Measurements from ENCODE around the gene PPP3CA.

PPP3CA gene

DNA sequence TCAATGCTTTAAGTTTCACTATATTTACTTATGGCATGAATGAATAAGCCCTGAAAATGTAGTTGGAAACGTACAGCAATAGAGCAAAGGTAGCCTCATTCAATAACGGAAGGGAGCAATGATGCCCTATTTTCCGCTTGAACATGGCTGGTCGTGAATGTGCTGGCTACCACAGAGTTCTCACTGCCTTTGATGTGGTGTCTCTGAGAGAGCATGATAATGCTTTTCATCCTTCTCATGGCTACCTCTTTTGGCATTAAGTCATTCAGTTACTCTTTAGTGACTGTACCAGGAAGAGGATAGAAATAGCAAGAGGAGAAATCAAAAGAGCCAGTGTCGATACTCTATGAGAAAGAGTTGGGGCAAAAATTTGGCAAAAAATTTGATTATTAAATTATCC, 308.0 kb downstream of the PPP3CA start:
- no peak overlapping the region for H3K4me3 ChIP-seq (ENCODE audit: low read depth, low read length)
- no peaks in the 10 kb centered on the region for H3K4me1 ChIP-seq
- no peaks in the 10 kb centered on the region for H3K27me3 ChIP-seq (ENCODE audit: control insufficient read depth, insufficient read depth, low read length)
- no peak overlapping the region for H3K9ac ChIP-seq
- H3K27ac ChIP-seq = no peak overlapping the region
- H3K9me3 ChIP-seq (ENCODE audit: control insufficient read depth, low read length) = no peaks in the 10 kb centered on the region
- no peak overlapping the region for H3K4me2 ChIP-seq (ENCODE audit: low read length)
- no peaks in the 10 kb centered on the region for H3K79me2 ChIP-seq
- H2AFZ ChIP-seq = no peak overlapping the region
- no peaks in the 10 kb centered on the region for H3K36me3 ChIP-seq (ENCODE audit: control insufficient read depth, insufficient read depth, low read length)
- TF ChIP-seq, protein P1, sequence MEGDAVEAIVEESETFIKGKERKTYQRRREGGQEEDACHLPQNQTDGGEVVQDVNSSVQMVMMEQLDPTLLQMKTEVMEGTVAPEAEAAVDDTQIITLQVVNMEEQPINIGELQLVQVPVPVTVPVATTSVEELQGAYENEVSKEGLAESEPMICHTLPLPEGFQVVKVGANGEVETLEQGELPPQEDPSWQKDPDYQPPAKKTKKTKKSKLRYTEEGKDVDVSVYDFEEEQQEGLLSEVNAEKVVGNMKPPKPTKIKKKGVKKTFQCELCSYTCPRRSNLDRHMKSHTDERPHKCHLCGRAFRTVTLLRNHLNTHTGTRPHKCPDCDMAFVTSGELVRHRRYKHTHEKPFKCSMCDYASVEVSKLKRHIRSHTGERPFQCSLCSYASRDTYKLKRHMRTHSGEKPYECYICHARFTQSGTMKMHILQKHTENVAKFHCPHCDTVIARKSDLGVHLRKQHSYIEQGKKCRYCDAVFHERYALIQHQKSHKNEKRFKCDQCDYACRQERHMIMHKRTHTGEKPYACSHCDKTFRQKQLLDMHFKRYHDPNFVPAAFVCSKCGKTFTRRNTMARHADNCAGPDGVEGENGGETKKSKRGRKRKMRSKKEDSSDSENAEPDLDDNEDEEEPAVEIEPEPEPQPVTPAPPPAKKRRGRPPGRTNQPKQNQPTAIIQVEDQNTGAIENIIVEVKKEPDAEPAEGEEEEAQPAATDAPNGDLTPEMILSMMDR (IDR thresholded peaks at IDR 0.05) = no peak

DNA sequence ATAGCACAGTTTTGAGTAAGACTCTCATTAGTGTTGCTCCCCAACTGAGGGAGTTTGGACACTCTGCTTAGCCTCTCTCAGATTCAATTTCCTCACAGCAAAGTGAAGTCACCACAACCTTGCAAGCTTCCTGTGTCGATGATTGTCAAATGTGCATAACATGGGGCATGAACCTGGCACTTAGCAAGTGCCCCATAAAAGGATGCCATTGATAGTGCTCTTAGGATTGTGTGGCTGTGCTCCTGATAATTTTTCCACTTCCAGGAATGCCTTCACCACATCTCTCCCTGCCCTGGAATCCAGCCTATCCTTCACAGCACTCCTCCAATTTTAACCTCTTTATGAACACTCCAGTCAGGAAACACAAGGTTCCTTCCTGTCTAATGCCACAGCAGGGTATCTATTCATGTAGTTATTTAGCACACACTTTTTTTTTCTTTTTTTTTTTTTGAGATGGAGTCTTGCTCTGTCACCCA, 309.4 kb downstream of the PPP3CA start:
- no peaks in the 10 kb centered on the region for H3K36me3 ChIP-seq (ENCODE audit: control insufficient read depth, insufficient read depth, low read length)
- H3K79me2 ChIP-seq = no peaks in the 10 kb centered on the region
- no peak overlapping the region for H3K4me3 ChIP-seq (ENCODE audit: low read depth, low read length)
- H3K4me2 ChIP-seq (ENCODE audit: low read length) = no peak overlapping the region
- H3K9ac ChIP-seq = no peak overlapping the region
- no peaks in the 10 kb centered on the region for H3K9me3 ChIP-seq (ENCODE audit: control insufficient read depth, low read length)
- TF ChIP-seq, protein P1 (IDR thresholded peaks at IDR 0.05) = no peak
- no peaks in the 10 kb centered on the region for H3K27me3 ChIP-seq (ENCODE audit: control insufficient read depth, insufficient read depth, low read length)
- no peak overlapping the region for H3K27ac ChIP-seq
- H2AFZ ChIP-seq = no peak overlapping the region
- no peaks in the 10 kb centered on the region for H3K4me1 ChIP-seq

DNA sequence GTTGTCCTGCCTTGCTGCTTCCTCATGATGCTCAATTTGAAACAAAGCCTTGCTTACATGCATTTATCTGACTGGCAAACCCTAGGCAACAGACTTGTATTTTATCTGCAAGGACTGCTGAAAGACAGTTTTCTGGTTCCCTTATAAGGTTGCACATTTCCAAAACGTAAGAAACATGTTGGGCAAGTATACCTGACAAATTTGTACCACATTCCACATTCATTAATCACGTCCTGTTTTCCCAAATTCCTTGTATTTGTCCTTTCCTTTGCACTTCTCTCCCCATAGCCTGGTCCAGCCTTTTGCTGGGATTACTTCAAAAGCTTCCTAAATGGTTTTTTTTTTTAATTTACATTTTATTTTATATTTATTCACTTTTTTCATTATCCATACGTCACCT, 310.1 kb downstream of the PPP3CA start:
- no peaks in the 10 kb centered on the region for H3K79me2 ChIP-seq

DNA sequence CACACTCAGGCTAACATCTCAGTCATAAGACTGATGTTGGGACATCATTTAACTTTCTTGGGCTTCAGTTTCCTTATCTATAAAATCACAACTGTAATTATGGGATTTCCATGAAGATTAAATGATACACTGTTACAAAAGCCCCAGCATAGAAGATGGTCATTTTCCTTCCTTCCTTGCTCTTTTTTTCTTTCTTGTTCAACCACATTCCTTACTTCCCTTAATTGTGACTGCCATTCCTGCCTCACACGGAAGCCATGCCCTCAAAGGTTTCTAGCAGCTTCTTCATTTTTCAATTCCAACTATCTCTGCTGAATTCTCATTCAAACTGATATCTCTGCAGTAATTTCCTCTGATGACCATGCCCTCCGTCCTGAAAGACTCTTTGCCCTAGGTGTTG, 311.8 kb downstream of the PPP3CA start:
- H3K4me2 ChIP-seq (ENCODE audit: low read length) = no peak overlapping the region
- H2AFZ ChIP-seq = no peak overlapping the region
- TF ChIP-seq, protein P1 (IDR thresholded peaks at IDR 0.05) = no peak
- H3K4me1 ChIP-seq = no peaks in the 10 kb centered on the region
- no peak overlapping the region for H3K9ac ChIP-seq
- no peak overlapping the region for H3K4me3 ChIP-seq (ENCODE audit: low read depth, low read length)
- H3K36me3 ChIP-seq (ENCODE audit: control insufficient read depth, insufficient read depth, low read length) = no peaks in the 10 kb centered on the region
- no peaks in the 10 kb centered on the region for H3K27me3 ChIP-seq (ENCODE audit: control insufficient read depth, insufficient read depth, low read length)
- no peaks in the 10 kb centered on the region for H3K9me3 ChIP-seq (ENCODE audit: control insufficient read depth, low read length)
- no peaks in the 10 kb centered on the region for H3K79me2 ChIP-seq
- H3K27ac ChIP-seq = no peak overlapping the region

More for the DNA sequence above, 310.1 kb downstream of the PPP3CA start:
- no peaks in the 10 kb centered on the region for H3K9me3 ChIP-seq (ENCODE audit: control insufficient read depth, low read length)
- H3K27me3 ChIP-seq (ENCODE audit: control insufficient read depth, insufficient read depth, low read length) = no peaks in the 10 kb centered on the region
- TF ChIP-seq, protein P1 (IDR thresholded peaks at IDR 0.05) = no peak
- H3K36me3 ChIP-seq (ENCODE audit: control insufficient read depth, insufficient read depth, low read length) = no peaks in the 10 kb centered on the region
- no peak overlapping the region for H3K4me2 ChIP-seq (ENCODE audit: low read length)
- H3K4me1 ChIP-seq = no peaks in the 10 kb centered on the region
- H3K27ac ChIP-seq = no peak overlapping the region
- H3K4me3 ChIP-seq (ENCODE audit: low read depth, low read length) = no peak overlapping the region
- no peak overlapping the region for H3K9ac ChIP-seq
- H2AFZ ChIP-seq = no peak overlapping the region

DNA sequence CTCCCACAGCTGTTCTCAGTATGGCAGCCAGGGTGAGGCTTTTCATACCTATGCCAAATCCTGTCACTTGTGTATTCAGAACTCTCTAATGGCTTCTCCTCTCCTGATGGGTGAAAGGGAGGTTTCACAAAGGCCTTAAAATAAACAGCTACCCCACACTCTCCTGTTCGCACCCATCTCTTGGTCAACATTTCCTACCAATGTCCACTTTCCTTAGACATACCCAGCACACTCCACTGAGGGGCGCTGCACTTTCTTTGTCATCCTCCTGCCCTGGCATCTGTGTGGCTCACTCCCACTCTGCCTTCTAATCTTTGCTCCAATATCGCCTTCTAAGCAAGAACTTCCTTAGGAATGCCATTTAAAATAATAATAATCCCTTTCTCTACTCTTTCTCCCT, 313.3 kb downstream of the PPP3CA start:
- no peak overlapping the region for H3K4me3 ChIP-seq (ENCODE audit: low read depth, low read length)
- no peaks in the 10 kb centered on the region for H3K36me3 ChIP-seq (ENCODE audit: control insufficient read depth, insufficient read depth, low read length)
- TF ChIP-seq, protein P1 (IDR thresholded peaks at IDR 0.05) = no peak
- H3K27ac ChIP-seq = no peak overlapping the region
- H2AFZ ChIP-seq = no peak overlapping the region
- no peaks in the 10 kb centered on the region for H3K4me1 ChIP-seq
- no peaks in the 10 kb centered on the region for H3K27me3 ChIP-seq (ENCODE audit: control insufficient read depth, insufficient read depth, low read length)
- H3K9me3 ChIP-seq (ENCODE audit: control insufficient read depth, low read length) = no peaks in the 10 kb centered on the region
- no peak overlapping the region for H3K9ac ChIP-seq
- H3K79me2 ChIP-seq = no peaks in the 10 kb centered on the region
- H3K4me2 ChIP-seq (ENCODE audit: low read length) = no peak overlapping the region
